Measurements from ENCODE around the gene LRRC25.

The LRRC25 gene

DNA sequence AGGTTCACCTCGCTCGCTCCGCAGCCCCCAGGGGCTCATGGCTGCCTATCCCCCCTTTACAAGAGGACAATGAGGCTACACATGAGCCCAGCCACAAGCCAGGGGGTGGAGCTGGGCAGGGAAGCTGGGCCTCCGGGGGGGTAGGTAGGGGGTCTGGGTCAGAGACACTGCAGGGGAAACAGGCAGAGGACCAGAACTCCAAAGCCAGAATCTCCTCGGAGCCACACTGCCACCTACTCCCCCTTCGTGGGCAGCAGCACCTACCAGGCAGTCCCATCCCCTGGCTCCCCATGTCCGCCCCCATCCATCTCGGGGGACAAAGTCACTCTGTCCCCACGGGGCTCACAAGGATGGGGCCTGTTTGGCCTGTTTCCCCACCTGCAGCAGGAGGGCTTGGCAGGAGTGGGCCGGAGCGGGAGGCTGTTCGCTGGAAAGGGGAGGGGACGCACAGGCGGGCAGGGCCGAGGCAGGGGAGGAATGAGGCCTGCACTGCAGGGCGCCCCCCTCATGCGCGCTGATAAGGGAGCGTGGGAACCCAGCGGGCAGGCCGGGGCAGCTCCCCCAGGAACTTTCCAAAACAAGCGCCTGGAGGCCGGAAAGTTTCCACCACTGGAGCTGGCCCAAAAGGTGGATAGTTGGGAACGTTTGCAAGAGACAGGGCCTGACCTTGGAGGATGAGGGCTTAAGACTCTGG, 41.1 kb upstream of the LRRC25 start (continued):
- TF ChIP-seq SETDB1 (IDR thresholded peaks at IDR 0.05; ENCODE audit: insufficient read length, low read length) (no peak), ZNF239 (tag by site-specific recombination; IDR thresholded peaks at IDR 0.05) (no peak), ZNF449 (tag by site-specific recombination; IDR thresholded peaks at IDR 0.05) (peak; percentile 41; the same call in 1 of the 2 replicates), ZNF19 (tag by site-specific recombination; IDR thresholded peaks at IDR 0.05; ENCODE audit: low read depth) (no peak), GLIS1 (tag by site-specific recombination; IDR thresholded peaks at IDR 0.05) (peak; percentile 100), ZNF629 (tag by site-specific recombination; IDR thresholded peaks at IDR 0.05) (peak; percentile 68), ZNF654 (tag by site-specific recombination; IDR thresholded peaks at IDR 0.05; ENCODE audit: low read depth) (no peak), ZNF211 (tag by site-specific recombination; IDR thresholded peaks at IDR 0.05; ENCODE audit: low read depth) (no peak), ZNF18 (tag by site-specific recombination; IDR thresholded peaks at IDR 0.05) (peak; percentile 67; the same call in 1 of the 2 replicates), BCL11B (tag by site-specific recombination; IDR thresholded peaks at IDR 0.05; ENCODE audit: low read depth) (no peak), ZNF701 (tag by site-specific recombination; IDR thresholded peaks at IDR 0.05) (peak; percentile 40; the same call in 1 of the 2 replicates), PRDM6 (tag by site-specific recombination; IDR thresholded peaks at IDR 0.05) (peak; percentile 28; the same call in 1 of the 2 replicates), HOXD13 (CRISPR knock-in tag; IDR thresholded peaks at IDR 0.05; ENCODE audit: borderline replicate concordance) (no peak), ZNF391 (tag by site-specific recombination; IDR thresholded peaks at IDR 0.05; ENCODE audit: borderline replicate concordance, low read depth) (peak; percentile 32; the same call in 1 of the 2 replicates), ZSCAN16 (tag by site-specific recombination; IDR thresholded peaks at IDR 0.05) (0 out of 2 replicates have a peak, but pooled peaks have one; percentile 10), ZFP69B (tag by site-specific recombination; IDR thresholded peaks at IDR 0.05) (peak; percentile 63; the same call in 1 of the 2 replicates), ZNF529 (tag by site-specific recombination; IDR thresholded peaks at IDR 0.05; ENCODE audit: insufficient replicate concordance) (no peak), PRDM1 (tag by site-specific recombination; IDR thresholded peaks at IDR 0.05) (peak; percentile 93), ZNF248 (tag by site-specific recombination; IDR thresholded peaks at IDR 0.05) (no peak), SP7 (tag by site-specific recombination; IDR thresholded peaks at IDR 0.05) (peak; percentile 94), CTCF (tag by site-specific recombination; IDR thresholded peaks at IDR 0.05) (peak; percentile 91), YY1 (tag by site-specific recombination; IDR thresholded peaks at IDR 0.05) (no peak; the same call in 1 of the 2 replicates), HIC1 (tag by site-specific recombination; IDR thresholded peaks at IDR 0.05) (peak; percentile 82; the same call in 1 of the 2 replicates), ZNF621 (tag by site-specific recombination; IDR thresholded peaks at IDR 0.05) (no peak), ZNF747 (tag by site-specific recombination; IDR thresholded peaks at IDR 0.05) (no peak)
- TF ChIP-seq, protein P1, sequence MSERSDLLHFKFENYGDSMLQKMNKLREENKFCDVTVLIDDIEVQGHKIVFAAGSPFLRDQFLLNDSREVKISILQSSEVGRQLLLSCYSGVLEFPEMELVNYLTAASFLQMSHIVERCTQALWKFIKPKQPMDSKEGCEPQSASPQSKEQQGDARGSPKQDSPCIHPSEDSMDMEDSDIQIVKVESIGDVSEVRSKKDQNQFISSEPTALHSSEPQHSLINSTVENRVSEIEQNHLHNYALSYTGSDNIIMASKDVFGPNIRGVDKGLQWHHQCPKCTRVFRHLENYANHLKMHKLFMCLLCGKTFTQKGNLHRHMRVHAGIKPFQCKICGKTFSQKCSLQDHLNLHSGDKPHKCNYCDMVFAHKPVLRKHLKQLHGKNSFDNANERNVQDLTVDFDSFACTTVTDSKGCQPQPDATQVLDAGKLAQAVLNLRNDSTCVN (tag by site-specific recombination; optimal IDR thresholded peaks at IDR 0.05), result no peak
- TF ChIP-seq, protein P2, sequence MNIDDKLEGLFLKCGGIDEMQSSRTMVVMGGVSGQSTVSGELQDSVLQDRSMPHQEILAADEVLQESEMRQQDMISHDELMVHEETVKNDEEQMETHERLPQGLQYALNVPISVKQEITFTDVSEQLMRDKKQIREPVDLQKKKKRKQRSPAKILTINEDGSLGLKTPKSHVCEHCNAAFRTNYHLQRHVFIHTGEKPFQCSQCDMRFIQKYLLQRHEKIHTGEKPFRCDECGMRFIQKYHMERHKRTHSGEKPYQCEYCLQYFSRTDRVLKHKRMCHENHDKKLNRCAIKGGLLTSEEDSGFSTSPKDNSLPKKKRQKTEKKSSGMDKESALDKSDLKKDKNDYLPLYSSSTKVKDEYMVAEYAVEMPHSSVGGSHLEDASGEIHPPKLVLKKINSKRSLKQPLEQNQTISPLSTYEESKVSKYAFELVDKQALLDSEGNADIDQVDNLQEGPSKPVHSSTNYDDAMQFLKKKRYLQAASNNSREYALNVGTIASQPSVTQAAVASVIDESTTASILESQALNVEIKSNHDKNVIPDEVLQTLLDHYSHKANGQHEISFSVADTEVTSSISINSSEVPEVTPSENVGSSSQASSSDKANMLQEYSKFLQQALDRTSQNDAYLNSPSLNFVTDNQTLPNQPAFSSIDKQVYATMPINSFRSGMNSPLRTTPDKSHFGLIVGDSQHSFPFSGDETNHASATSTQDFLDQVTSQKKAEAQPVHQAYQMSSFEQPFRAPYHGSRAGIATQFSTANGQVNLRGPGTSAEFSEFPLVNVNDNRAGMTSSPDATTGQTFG (tag by site-specific recombination; IDR thresholded peaks at IDR 0.05; ENCODE audit: borderline replicate concordance), result no peak

All from HEK293 (cell line).